ENCODE data around the gene PTPN11. TPM values are rescaled to one million over a fixed set of nuclear protein-coding genes. Genes with fewer than 3 reads are reported as not detected.

Gene PTPN11
- total RNA-seq (43.0 TPM), polyA plus RNA-seq (24.4 TPM)
- long read RNA-seq, donor 1, full-length matches to known transcripts = 2 of 2 reads
- long read RNA-seq, donor 1, partial matches to known transcripts = 0 of 2 reads
- long read RNA-seq, donor 1, other reads (novel, unspliced or antisense) = 0 of 2 reads
- long read RNA-seq, donor 2 = 0 reads
- long read RNA-seq, donor 3, full-length matches to known transcripts = 2 of 8 reads
- long read RNA-seq, donor 3, partial matches to known transcripts = 6 of 8 reads
- long read RNA-seq, donor 3, other reads (novel, unspliced or antisense) = 0 of 8 reads
- long read RNA-seq, donor 4, full-length matches to known transcripts = 1 of 6 reads
- long read RNA-seq, donor 4, partial matches to known transcripts = 5 of 6 reads
- long read RNA-seq, donor 4, other reads (novel, unspliced or antisense) = 0 of 6 reads
- long read RNA-seq, donor 5, full-length matches to known transcripts = 5 of 18 reads
- long read RNA-seq, donor 5, partial matches to known transcripts = 13 of 18 reads
- long read RNA-seq, donor 5, other reads (novel, unspliced or antisense) = 0 of 18 reads
- long read RNA-seq, donor 6, full-length matches to known transcripts = 6 of 6 reads
- long read RNA-seq, donor 6, partial matches to known transcripts = 0 of 6 reads
- long read RNA-seq, donor 6, other reads (novel, unspliced or antisense) = 0 of 6 reads
- long read RNA-seq, donor 7, full-length matches to known transcripts = 9 of 9 reads
- long read RNA-seq, donor 7, partial matches to known transcripts = 0 of 9 reads
- long read RNA-seq, donor 7, other reads (novel, unspliced or antisense) = 0 of 9 reads
- long read RNA-seq, donor 8, full-length matches to known transcripts = 2 of 9 reads
- long read RNA-seq, donor 8, partial matches to known transcripts = 7 of 9 reads
- long read RNA-seq, donor 8, other reads (novel, unspliced or antisense) = 0 of 9 reads
- long read RNA-seq, donor 9, full-length matches to known transcripts = 9 of 9 reads
- long read RNA-seq, donor 9, partial matches to known transcripts = 0 of 9 reads
- long read RNA-seq, donor 9, other reads (novel, unspliced or antisense) = 0 of 9 reads
- long read RNA-seq, donor 10, full-length matches to known transcripts = 4 of 18 reads
- long read RNA-seq, donor 10, partial matches to known transcripts = 14 of 18 reads
- long read RNA-seq, donor 10, other reads (novel, unspliced or antisense) = 0 of 18 reads

GRCh38 chr12:112418608-112419296 is at the start of gene PTPN11:
TSS of gene PTPN11 (plus strand) at chr12:112418947. CDS start at chr12:112419112, 165 bp downstream.
- peaks cover 0 to 11% of the 10 kb centered on the region in 2 donors for H3K4me1 ChIP-seq (ENCODE audit: control insufficient read depth in 2 of 2, insufficient read depth in 2 of 2, low read length in 2 of 2)
- H3K4me3 ChIP-seq (ENCODE audit: low read length in 2 of 2) = peak within 1 kb of the TSS; percentile 84 to 97
- no peaks in the 10 kb centered on the region for H3K9me3 ChIP-seq (ENCODE audit: control insufficient read depth in 2 of 2, insufficient read depth in 1 of 2, low read length in 1 of 2)
- WGBS = under 1% methylated on average over 89 of the region's 89 CpGs
- no peaks in the 10 kb centered on the region for H3K27me3 ChIP-seq (ENCODE audit: control insufficient read depth in 2 of 2, insufficient read depth in 1 of 2, low read length in 1 of 2)
- peak; percentile 42 to 92 (median 80) for DNase-seq (ENCODE audit: low read depth in 6 of 9, low spot score in 9 of 9)
- peak within 1 kb of the TSS; percentile 91 to 92 for H3K27ac ChIP-seq (ENCODE audit: low read depth in 1 of 2, low read length in 1 of 2)
- no peaks in the 10 kb centered on the region for H3K36me3 ChIP-seq (ENCODE audit: control insufficient read depth in 2 of 2, insufficient read depth in 2 of 2, low read length in 1 of 2)

- no peak overlapping the region for H3K27ac ChIP-seq (ENCODE audit: low read depth in 1 of 2, low read length in 1 of 2)
- WGBS = 74% methylated on average over 1 of the region's 1 CpG
Observed at GRCh38 chr12:112370199-112370598, 48.5 kb upstream of the PTPN11 start.

GRCh38 chr12:112370868-112371510 is 47.8 kb upstream of the PTPN11 start:
- Histone ChIP-seq H3K9me3 (ENCODE audit: control insufficient read depth in 2 of 2, insufficient read depth in 1 of 2, low read length in 1 of 2) (no peaks in the 10 kb centered on the region), H3K36me3 (ENCODE audit: control insufficient read depth in 2 of 2, insufficient read depth in 2 of 2, low read length in 1 of 2) (no peaks in the 10 kb centered on the region), H3K27me3 (ENCODE audit: control insufficient read depth in 2 of 2, insufficient read depth in 1 of 2, low read length in 1 of 2) (no peaks in the 10 kb centered on the region), H3K27ac (ENCODE audit: low read depth in 1 of 2, low read length in 1 of 2) (no peak overlapping the region), H3K4me1 (ENCODE audit: control insufficient read depth in 2 of 2, insufficient read depth in 2 of 2, low read length in 2 of 2) (no peaks in the 10 kb centered on the region), H3K4me3 (ENCODE audit: low read length in 2 of 2) (no peak overlapping the region)
- WGBS = 90% methylated on average over 8 of the region's 8 CpGs
- DNase-seq (ENCODE audit: low read depth in 6 of 9, low spot score in 9 of 9) = no peak

More at GRCh38 chr12:112370199-112370598, 48.5 kb upstream of the PTPN11 start:
- H3K9me3 ChIP-seq (ENCODE audit: control insufficient read depth in 2 of 2, insufficient read depth in 1 of 2, low read length in 1 of 2) = no peaks in the 10 kb centered on the region
- no peak for DNase-seq (ENCODE audit: low read depth in 6 of 9, low spot score in 9 of 9)
- H3K27me3 ChIP-seq (ENCODE audit: control insufficient read depth in 2 of 2, insufficient read depth in 1 of 2, low read length in 1 of 2) = no peaks in the 10 kb centered on the region
- H3K4me3 ChIP-seq (ENCODE audit: low read length in 2 of 2) = no peak overlapping the region
- no peaks in the 10 kb centered on the region for H3K4me1 ChIP-seq (ENCODE audit: control insufficient read depth in 2 of 2, insufficient read depth in 2 of 2, low read length in 2 of 2)
- no peaks in the 10 kb centered on the region for H3K36me3 ChIP-seq (ENCODE audit: control insufficient read depth in 2 of 2, insufficient read depth in 2 of 2, low read length in 1 of 2)

GRCh38 chr12:112374166-112374740 is 44.5 kb upstream of the PTPN11 start:
- no peak for DNase-seq (ENCODE audit: low read depth in 6 of 9, low spot score in 9 of 9)
- no peak overlapping the region for H3K4me3 ChIP-seq (ENCODE audit: low read length in 2 of 2)
- H3K9me3 ChIP-seq (ENCODE audit: control insufficient read depth in 2 of 2, insufficient read depth in 1 of 2, low read length in 1 of 2) = no peaks in the 10 kb centered on the region
- H3K27me3 ChIP-seq (ENCODE audit: control insufficient read depth in 2 of 2, insufficient read depth in 1 of 2, low read length in 1 of 2) = no peaks in the 10 kb centered on the region
- H3K4me1 ChIP-seq (ENCODE audit: control insufficient read depth in 2 of 2, insufficient read depth in 2 of 2, low read length in 2 of 2) = no peaks in the 10 kb centered on the region
- H3K36me3 ChIP-seq (ENCODE audit: control insufficient read depth in 2 of 2, insufficient read depth in 2 of 2, low read length in 1 of 2) = no peaks in the 10 kb centered on the region
- 93% methylated on average over 3 of the region's 3 CpGs for WGBS
- H3K27ac ChIP-seq (ENCODE audit: low read depth in 1 of 2, low read length in 1 of 2) = no peak overlapping the region

- no peaks in the 10 kb centered on the region for H3K4me1 ChIP-seq (ENCODE audit: control insufficient read depth in 2 of 2, insufficient read depth in 2 of 2, low read length in 2 of 2)
- H3K9me3 ChIP-seq (ENCODE audit: control insufficient read depth in 2 of 2, insufficient read depth in 1 of 2, low read length in 1 of 2) = no peaks in the 10 kb centered on the region
- WGBS = 95% methylated on average over 5 of the region's 5 CpGs
- H3K27ac ChIP-seq (ENCODE audit: low read depth in 1 of 2, low read length in 1 of 2) = no peak overlapping the region
- no peaks in the 10 kb centered on the region for H3K36me3 ChIP-seq (ENCODE audit: control insufficient read depth in 2 of 2, insufficient read depth in 2 of 2, low read length in 1 of 2)
- H3K27me3 ChIP-seq (ENCODE audit: control insufficient read depth in 2 of 2, insufficient read depth in 1 of 2, low read length in 1 of 2) = no peaks in the 10 kb centered on the region
- DNase-seq (ENCODE audit: low read depth in 6 of 9, low spot score in 9 of 9) = no peak
- no peak overlapping the region for H3K4me3 ChIP-seq (ENCODE audit: low read length in 2 of 2)
Observed at GRCh38 chr12:112375105-112375504, 43.6 kb upstream of the PTPN11 start.

GRCh38 chr12:112380663-112381405 is 37.9 kb upstream of the PTPN11 start:
- Histone ChIP-seq H3K9me3 (ENCODE audit: control insufficient read depth in 2 of 2, insufficient read depth in 1 of 2, low read length in 1 of 2) (no peaks in the 10 kb centered on the region), H3K4me3 (ENCODE audit: low read length in 2 of 2) (peak overlapping the region; percentile 76 to 87), H3K27ac (ENCODE audit: low read depth in 1 of 2, low read length in 1 of 2) (no peak overlapping the region), H3K27me3 (ENCODE audit: control insufficient read depth in 2 of 2, insufficient read depth in 1 of 2, low read length in 1 of 2) (no peaks in the 10 kb centered on the region), H3K4me1 (ENCODE audit: control insufficient read depth in 2 of 2, insufficient read depth in 2 of 2, low read length in 2 of 2) (peaks cover 9 to 12% of the 10 kb centered on the region in 2 donors), H3K36me3 (ENCODE audit: control insufficient read depth in 2 of 2, insufficient read depth in 2 of 2, low read length in 1 of 2) (no peaks in the 10 kb centered on the region)
- DNase-seq (ENCODE audit: low read depth in 6 of 9, low spot score in 9 of 9) = peak in 4 of 9 donors; percentile 7 to 31 (median 12)
- WGBS = 74% methylated on average over 34 of the region's 34 CpGs

GRCh38 chr12:112381406-112381882 is 37.3 kb upstream of the PTPN11 start:
- H3K9me3 ChIP-seq (ENCODE audit: control insufficient read depth in 2 of 2, insufficient read depth in 1 of 2, low read length in 1 of 2) = no peaks in the 10 kb centered on the region
- DNase-seq (ENCODE audit: low read depth in 6 of 9, low spot score in 9 of 9) = peak in 6 of 9 donors; percentile 19 to 52 (median 21)
- WGBS = 30% methylated on average over 33 of the region's 33 CpGs
- H3K27ac ChIP-seq (ENCODE audit: low read depth in 1 of 2, low read length in 1 of 2) = peak overlapping the region in 1 of 2 donors; percentile 74
- H3K4me3 ChIP-seq (ENCODE audit: low read length in 2 of 2) = peak overlapping the region; percentile 76 to 87
- no peaks in the 10 kb centered on the region for H3K36me3 ChIP-seq (ENCODE audit: control insufficient read depth in 2 of 2, insufficient read depth in 2 of 2, low read length in 1 of 2)
- no peaks in the 10 kb centered on the region for H3K27me3 ChIP-seq (ENCODE audit: control insufficient read depth in 2 of 2, insufficient read depth in 1 of 2, low read length in 1 of 2)
- H3K4me1 ChIP-seq (ENCODE audit: control insufficient read depth in 2 of 2, insufficient read depth in 2 of 2, low read length in 2 of 2) = peaks cover 9 to 12% of the 10 kb centered on the region in 2 donors
